HG03135 (cell line): ENCODE data around the gene ATP2B2.

Experiments used
- ATAC-seq: cut with Tn5 transposase; IDR thresholded peaks from one replicate; pipeline ENCODE4 v1.9.1; 2021; ENCODE audit warnings: mild to moderate bottlenecking, moderate library complexity; ENCODE audit not compliant: unreplicated experiment

Gene ATP2B2

DNA sequence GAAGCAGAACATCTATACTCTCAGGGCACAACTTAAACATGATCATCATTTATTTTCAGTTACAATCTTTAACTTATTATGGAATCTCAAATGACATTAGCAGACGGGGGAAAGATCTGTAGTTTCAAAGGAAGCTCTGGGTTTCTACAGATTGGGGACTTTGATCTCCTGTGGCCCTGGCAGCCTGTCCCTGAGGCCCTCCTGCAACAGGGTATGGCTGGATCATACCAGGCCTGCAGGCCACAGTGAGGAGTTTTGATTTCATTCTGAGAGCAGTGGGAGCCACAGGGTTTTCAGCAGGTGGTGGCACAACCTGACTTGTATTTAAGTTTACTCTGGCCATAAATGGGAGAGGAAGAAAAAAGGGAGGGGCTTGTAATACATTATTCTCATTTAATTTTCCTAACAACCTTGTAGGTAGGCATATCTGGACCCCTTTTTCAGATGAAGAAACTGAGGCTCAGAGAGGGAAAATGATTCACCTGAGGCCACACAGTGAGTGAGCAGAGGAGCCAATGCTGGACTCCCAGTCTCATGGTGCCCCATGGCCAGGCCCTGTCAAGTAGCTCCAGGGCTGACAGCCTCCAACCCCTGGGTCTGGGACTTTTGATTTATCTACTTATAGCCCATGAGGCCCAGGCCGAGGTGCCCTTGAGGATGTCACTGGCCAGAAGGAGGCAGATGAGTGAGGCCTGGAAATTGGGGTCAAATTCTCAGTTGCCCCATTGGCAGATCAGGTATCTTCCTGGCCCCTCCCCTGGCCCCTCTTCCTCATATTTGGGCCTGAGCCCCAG is 71.0 kb downstream of the ATP2B2 start:
- no peak for ATAC-seq

DNA sequence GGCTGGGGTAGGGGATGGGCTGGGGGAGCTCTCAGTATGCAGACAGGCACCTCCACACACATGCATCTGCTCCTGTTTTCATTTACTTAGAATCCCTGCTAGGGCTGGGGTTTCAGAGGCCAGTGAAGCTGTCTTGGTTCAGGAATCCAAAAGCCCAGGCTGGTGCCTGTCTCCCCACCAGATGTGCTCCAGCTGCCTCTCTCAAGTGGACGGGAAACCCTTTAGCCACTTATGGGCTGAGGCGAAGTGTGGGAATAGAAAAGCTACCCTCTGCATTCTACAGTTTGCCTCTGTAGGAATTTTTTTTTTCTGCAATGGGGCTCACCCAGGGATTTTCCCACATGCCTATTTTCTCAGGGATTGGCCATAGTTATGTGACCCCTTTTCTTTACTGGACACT is 72.5 kb downstream of the ATP2B2 start:
- ATAC-seq: no peak

DNA sequence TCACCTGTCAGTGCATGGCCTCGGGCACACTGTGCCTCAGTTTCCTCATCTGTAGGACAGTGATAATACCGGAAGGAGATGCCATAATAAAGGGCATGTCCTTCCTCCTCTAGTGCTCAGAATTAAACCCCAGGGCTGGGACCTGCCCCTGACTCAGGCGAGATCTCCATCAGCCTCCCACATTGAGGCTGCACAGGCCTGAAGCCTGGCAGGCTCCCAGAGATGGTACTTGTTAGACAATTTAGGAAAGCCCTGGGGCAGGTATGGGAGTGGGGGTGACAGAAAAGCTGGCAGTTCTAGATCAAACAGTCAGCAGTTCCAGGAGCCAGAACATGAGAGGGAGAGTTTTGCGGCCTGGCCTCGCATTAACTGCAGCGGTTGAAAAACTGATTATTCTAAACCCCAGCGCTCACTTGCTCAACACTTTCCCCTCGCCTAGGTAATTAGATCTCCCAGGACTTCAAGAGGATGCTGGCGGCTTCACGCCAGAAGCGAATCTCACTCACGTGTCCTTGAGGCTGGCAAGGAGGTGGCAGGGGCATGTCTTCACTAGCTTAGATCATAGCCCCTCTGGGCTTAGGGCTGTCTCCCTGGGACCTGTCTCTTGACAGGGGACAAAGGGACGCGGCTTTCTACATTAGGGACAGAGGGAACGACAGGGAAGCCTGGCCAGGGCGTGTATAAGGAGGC is 73.1 kb downstream of the ATP2B2 start:
- no peak for ATAC-seq

DNA sequence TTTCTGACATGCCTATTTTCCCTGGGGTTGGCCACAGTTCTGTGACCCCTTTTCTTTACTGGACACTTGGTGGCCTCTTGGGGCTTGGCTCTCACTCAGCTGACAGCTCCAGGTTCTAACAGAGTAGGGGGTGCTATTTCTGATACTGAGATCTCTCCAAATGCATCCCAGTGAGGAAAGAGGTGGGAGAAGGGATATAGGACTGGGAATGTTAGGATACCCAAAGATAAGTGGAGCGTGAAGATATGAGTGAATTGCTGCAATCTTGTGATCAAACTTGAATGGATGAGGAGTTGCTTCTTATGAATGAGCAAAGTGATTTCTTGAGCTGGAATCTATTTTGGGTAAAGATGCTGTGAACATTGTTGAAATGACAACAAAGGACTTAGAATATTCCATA is 74.6 kb downstream of the ATP2B2 start:
- ATAC-seq: no peak

DNA sequence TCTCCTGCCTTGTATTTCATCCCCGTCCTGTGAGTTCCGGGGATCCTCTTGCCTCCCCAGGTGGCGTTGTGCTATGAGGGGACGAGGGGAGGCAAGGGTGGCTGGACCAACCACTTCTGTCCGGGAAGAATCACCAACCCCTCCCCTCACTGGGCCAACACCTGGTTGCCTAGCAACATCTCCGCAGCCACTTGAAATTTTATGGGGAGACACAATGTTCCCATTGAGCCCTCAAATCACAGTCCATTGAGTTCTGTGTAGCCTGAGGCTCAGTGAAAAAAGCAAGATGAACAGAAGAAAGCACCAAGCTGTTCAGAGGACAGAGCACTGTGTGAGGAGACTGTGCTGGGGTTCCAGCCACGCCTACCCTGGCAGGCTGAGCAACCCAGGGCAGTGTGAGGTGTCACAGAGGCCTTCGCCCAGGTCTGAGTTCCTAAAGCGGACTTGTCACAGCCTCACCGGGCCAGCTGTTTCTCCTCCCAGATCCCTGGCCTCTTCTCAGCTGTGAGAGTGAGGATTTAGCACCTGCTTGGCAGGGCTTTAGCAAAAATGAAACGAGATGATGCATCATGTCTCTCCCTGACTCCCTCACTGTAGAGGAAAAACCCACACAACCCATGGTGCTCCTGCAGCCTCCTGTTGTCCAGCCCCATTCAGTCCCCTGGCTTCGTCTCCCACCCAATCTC is 76.8 kb downstream of the ATP2B2 start:
- no peak for ATAC-seq

DNA sequence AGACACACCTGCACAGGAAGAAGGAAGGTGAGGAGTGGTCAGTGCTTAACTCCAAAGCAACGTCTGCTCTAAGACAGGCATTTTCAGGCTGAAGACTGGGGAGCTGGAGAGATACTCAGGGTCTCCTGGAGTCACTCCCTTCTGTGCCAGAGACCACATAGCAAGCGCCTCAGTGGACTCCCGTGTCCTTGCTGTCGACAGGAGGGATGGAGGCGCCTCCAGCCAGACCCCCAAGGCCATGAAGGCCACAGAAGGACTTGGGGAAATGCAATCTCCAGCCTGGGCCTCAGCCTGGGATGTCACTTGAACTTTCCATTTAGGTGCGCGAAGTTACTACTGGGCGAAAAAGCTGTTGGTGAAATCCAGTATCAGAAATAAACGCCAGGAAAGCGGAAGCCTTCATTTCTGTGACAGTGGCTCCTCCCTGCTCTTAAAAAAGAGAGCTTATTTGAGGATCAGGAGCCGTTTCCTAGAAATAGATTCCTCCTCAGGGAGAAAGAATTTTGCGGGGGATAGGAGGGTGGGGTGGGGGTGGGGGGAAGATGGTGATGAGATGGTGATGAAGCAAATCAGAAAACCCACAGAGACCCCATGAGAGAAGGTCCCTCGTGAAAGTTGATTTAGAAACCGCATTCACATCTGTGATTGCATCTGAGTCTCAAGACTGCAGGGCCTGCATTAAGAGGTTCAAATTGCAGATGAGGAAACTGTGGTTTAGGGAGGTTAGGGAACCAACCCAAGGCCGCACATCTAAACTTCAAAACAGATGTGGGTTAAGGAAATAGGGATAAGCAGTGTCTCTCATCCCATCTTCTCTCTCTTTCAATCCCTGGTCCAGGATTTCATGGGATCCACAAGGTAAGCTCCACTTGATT is 78.8 kb downstream of the ATP2B2 start:
- no peak for ATAC-seq

DNA sequence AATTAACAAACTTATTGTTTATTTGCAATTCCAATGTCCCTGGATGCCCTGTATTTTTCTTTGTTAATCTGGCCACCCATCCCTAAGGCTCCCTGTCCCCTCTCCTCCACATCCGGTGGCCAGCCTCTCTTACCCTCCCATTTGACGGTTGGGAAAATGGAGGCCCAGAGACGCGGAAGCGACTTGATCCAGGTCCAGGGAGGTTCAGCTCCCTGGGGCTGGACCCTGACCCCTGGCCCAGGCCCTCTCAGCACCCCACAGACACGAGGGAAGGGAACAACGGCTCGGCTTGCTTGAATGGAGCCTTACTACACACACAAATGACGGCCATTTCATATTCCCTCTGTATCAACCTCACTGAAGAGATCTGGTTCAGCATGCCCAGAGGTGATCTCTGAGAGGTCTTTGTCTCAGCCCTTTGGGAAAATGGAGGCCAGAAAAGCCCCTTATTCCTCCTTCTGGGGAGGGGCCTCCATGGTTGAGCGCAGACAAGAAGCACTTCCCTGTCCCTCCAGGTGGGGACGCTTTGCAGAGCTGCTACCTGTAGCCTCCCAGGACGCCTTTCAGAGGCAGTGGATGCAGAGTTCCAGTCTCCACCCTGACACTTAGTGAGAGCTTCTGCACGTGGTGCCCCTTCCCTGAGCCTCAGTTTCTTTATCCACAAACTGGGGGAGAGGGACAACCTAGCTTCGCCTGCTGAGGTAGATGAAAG is 82.1 kb downstream of the ATP2B2 start:
- ATAC-seq: no peak

DNA sequence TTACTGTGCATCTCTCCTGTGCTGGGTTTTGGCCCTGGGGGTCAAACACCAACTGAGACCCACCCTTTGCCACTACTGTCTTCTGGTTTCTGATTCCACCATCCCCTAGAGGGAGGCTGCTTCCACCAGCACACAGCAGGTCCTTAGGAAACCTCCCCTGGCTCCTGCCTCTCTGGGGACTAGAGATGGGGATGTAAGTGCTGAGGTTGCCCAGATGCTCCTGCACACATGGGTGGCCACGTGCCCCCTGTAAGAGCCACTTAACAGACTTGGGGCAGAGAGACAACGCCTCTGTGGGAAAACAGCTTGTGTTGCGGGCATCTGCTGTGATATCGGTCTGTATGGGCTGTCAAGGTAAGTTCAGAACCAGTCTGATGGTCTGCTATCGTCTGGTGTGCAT is 83.4 kb downstream of the ATP2B2 start:
- ATAC-seq: no peak

DNA sequence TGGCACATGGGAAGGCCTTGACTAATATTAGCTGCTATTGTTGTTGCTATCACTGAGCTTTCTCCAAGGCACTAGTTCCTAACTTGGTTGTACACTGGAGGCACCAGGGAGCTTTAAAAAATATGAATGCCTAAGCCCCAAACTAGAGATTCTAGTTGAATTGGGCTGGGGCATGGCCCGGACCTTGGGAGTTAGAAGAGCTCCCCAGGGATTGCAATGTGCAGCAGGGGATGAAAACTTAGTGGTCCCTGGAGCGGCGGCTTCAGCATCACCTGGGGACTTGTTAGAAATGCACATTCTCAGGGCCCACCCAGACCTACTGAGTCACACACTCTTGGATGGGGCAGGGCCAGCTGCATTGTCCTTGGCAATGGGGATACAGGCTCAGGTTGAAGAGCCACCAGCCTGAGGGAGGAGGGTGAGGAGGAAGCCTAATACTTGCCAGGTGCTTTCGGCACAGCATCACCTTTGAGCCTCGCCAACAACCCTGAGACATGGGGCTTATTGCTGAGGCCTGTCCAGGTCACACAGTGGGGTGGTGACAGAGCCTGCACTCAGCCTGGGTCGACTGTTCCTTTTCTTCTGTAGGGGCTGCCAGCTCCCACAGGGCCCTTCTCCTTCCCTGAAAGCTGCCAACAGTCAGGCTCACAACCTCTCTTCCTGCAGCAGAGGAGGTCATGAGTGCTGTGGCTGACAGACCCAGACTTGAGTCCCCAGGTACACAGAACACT is 84.5 kb downstream of the ATP2B2 start:
- no peak for ATAC-seq

DNA sequence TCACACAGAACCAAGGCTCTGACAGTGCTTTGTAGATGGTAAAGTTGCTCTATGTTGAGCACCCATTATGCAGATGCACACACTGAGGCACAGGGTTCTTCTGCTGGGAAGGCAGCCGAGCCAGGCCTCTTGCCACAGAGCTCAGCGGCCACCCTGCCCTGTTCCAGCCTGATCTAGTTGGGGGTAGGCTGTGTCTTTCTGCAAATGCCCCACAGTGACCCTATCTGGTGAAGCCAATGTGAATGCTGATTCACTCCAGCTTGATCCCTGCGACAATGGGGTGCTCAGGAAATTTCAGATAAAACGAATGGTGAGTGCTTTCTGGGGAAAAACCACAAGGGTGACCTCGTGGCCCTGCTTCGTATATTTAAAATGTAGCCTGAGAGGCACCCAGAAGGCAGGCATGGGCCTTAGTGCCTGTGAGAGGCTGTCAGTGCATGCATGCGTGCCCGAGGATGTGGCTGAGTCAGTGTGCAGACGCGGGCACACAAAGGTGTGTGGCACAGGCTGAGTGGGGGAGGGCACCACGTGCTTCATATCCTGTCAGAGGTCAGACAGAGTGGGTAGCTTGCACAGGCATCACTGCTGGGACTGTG is 85.7 kb downstream of the ATP2B2 start:
- ATAC-seq: no peak

DNA sequence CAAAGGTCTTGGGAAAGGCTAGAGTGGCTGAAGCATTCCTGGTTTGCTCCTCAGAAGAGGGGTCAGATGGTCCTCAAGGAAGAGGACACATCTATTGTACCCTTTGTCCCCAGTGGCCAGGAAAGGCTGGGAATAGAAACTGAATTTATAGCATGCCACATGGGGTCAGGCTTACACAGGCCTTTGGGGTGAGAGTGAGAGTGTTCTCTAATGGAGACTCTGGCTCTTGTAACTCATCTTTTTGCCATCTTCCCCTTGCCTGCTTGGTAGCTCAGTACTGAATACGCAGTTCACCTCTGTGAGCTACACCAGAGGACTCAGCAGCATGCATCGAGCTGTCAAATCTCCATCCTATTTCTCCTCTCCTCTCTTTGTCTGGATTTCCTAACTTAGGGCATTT is 87.5 kb downstream of the ATP2B2 start:
- no peak for ATAC-seq

DNA sequence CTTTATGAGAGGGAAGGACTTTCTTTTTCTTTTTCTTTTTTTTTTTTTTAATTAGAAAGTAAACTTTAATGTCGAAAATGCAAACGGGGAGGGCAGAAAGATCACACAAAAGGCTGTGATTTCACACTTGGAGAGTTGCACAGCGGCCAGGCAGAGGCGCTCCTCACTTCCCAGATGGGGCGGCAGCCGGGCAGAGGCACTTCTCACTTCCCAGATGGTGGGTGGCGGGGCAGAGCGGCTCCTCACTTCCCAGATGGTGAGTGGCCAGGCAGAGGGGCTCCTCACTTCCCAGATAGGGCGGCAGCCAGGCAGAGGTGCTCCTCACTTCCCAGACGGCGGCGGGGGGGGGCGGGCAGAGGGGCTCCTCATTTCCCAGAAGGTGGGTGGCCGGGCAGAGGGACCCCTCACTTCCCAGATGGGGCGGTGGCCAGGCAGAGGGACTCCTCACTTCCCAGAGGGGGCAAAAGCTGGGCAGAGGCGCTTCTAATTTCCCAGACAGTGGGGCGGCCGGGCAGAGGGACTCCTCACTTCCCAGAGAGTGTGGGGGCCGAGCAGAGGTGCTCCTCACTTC is 88.6 kb downstream of the ATP2B2 start:
- ATAC-seq: no peak

DNA sequence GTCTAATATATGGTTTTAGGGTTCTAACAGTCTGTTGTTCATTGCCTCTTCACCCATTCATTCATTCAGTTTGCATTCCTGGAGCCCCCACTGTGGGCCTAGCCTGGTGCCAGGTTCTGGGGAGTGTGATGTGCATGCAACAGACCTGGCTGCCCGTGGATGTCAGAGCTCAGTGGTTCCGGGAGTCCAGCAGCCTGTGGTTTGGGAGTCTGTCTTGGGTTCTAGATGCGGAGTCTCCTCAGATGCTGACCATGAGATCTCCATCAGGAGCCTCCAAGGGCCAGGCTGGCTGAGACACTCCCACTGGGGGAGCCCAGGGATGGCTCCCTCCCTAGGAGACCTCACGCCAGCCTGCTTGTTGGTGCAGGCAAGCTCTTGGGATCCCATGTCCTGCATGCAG is 92.3 kb downstream of the ATP2B2 start:
- no peak for ATAC-seq

DNA sequence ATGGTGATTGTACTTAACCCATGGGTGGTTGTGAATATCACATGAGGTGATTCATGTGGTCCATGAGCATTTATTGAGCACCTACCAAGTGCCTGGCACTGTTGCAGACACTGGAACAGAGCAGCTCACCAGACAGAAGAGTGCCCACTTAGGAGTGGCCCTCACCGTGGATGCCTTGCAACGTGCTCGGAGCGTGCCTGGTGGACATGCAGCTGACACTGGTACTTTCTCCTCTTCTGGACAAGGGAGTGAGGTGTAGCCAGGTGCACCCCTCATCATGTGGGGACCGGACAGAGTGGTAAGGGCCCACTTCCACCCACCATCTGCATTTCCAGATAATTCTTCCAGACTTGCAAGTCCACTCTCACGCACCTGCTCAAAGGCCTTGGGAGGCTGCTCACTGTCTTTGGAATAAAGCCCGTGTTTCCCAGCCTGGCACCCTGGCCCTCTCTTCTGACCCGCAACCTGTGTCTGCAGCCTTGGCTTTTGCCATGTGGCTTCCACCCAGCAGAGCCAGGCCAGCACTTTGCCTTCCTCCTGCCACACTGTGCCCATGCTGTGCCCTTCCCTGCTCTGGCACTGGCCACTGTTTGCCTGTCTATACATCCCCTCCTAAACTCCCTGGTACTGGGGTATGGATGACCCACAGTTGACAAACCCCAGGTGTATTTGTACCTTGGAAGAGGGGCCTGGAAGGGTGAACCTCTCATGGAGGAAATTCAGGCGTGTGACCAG is 93.6 kb downstream of the ATP2B2 start:
- ATAC-seq: no peak

DNA sequence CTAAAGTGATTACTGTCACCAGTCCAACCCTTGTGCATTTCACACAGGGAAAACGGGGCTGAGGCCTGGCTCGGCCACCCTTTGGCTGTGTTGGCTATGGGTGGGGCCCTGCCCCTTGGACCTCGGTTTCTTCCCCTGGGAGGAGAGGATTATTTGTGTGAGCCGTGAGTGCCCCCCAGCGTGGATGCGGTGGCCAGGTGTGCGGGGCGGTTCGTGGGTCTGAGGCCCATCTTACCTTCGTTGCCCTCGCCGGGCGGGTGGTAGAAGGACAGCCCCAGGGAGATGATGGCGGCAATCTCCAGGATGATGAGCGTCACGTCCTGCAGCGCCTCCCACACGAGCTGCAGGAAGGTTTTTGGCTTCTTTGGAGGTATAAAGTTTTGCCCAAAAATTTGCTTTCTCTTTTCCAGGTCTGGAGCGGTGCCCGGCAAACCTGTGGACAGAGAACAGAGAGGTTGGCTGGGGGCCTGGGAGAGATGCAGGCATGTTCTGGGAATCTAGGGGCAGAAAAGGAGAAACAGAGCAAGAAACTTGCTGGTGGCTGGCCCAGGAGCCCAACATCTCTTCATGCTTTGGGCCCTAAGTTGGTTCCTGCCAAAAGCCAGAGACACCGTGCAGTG is 94.9 kb downstream of the ATP2B2 start:
- ATAC-seq: no peak

DNA sequence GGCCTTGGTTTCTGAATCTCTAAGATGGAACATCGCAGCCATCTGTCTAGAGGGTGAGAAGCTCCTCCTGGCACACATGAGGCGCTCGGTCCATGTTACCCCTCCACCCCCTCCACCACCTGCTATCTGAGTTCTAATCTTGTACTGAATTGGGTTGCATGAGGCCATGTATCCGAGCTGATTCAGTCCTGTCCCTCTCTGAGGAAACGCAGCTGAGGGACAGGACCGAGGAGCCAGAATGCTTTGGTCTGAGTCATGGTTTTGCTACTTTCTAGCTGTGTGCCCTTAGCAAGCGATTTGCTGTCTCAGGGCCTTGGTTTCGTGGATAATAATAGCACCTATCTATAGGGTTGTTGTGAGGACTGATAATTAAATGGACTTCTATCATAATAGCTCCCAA is 96.7 kb downstream of the ATP2B2 start:
- ATAC-seq: no peak

DNA sequence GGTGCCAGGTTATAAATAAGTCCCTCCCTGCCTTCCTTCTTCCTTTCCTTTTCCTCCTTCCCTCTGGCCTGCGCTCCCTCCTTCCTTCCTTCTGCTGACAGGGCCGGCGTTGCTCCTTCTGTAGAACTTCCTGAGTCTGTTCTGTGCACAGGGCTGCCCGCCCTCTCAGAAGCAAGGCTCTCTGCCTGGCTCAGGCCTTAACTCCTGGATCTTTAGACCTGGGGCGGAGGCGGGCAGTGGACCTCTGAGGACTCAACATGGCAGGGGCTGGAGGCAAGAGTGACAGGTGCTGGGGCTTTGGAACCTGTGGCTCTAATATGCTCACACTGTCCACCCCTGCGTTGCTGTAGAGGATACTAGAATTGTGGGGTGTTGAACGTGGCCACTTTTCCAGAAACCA is 98.0 kb downstream of the ATP2B2 start:
- ATAC-seq: no peak

DNA sequence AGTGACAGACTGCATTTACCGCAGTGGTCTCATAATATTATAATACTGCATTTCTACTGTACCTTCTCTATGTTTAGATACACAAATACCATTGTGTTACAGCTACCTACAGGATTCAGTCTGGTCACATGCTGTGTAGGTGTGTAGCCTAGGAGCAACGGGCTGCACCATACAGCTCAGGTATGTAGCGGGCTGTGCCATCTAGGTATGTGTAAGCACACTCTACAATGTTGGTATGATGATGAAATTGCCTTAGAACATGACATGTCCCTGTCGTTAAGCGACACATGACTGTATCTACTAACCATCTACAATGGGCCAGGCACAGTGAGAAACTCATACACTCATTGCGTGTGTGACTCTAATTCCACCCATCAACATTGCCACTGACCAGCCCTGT is 99.0 kb downstream of the ATP2B2 start:
- ATAC-seq: no peak
